ENCODE measurements around the gene BHMT2. TPM values are rescaled to one million over a fixed set of nuclear protein-coding genes. Genes with fewer than 3 reads are reported as not detected.

BHMT2 gene
- total RNA-seq, 1 experiment from 2014 or later = 0.20 TPM

DNA sequence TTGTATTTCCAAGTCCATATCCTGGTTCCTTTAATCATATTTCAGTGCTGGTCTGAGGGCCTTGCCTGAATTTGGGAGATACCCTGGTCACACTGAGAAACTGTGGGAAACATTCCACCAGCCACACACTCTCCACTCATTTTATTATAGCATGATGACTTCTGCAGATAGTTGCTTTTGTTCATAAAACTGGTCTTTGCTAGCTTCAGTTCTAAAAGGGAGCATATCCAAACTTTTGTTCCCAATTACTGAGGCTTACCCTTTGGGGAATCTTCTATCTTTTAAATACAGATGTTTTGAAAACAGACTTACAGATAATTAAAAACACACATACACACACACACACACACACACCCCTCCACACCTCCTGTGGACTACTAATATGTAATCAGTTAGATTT is 21.1 kb upstream of the BHMT2 start (continued):
- TF ChIP-seq REST (IDR thresholded peaks at IDR 0.05; ENCODE audit: low read depth) (no peak), JUND (IDR thresholded peaks at IDR 0.05) (no peak), SRF (IDR thresholded peaks at IDR 0.05; ENCODE audit: low read depth) (no peak)

- BruUV-seq (replicated peaks) = no TSS peak
- Histone ChIP-seq H3K79me2 (ENCODE audit: insufficient read depth, low read length) (no peaks in the 10 kb centered on the region), H3K36me3 (ENCODE audit: control insufficient read depth in 1 of 2, insufficient read depth in 2 of 2, low read length in 2 of 2) (no peaks in the 10 kb centered on the region), H3K4me1 (ENCODE audit: control insufficient read depth in 1 of 2, insufficient read depth in 2 of 2, low read length in 2 of 2) (no peaks in the 10 kb centered on the region), H3K4me2 (ENCODE audit: low read length) (no peak overlapping the region), H4K20me1 (ENCODE audit: insufficient read depth) (no peaks in the 10 kb centered on the region), H2AFZ (ENCODE audit: low read depth, low read length, poor library complexity, severe bottlenecking) (no peak overlapping the region), H3K27me3 (ENCODE audit: insufficient read depth, low read length) (no peaks in the 10 kb centered on the region), H3K9me2 (ENCODE audit: insufficient read depth) (no peaks in the 10 kb centered on the region), H3K27ac (ENCODE audit: low read depth, low read length) (no peak overlapping the region), H3K4me3 (replicated peaks in 1 of 2; ENCODE audit: low read depth in 1 of 2, low read length in 2 of 2) (no peak overlapping the region), H3K9ac (ENCODE audit: low read length) (no peak overlapping the region), H3K9me3 (ENCODE audit: control insufficient read depth in 1 of 2, insufficient read depth in 1 of 2, low read depth in 1 of 2, low read length in 2 of 2) (no peaks in the 10 kb centered on the region)
- ChIA-PET POLR2A (no interaction called here), CTCF (no interaction called here), RAD21 (ENCODE audit: low non-redundant PET in 1 of 2, low total read pairs in 2 of 2, uncharacterized antibody in 2 of 2, unreplicated experiment in 2 of 2) (no interaction called here)
- no peak for ATAC-seq
- intact Hi-C loops (cut with micrococcal nuclease) = no loop called here
- DNase-seq (ENCODE audit: low read depth, low spot score) = no peak
- TF ChIP-seq POLR2A (IDR thresholded peaks at IDR 0.05; ENCODE audit: borderline replicate concordance, extremely low read depth, insufficient read depth, insufficient read length) = no peak
Observed at GRCh38 chr5:79050498-79050897, 19.1 kb upstream of the BHMT2 start.

DNA sequence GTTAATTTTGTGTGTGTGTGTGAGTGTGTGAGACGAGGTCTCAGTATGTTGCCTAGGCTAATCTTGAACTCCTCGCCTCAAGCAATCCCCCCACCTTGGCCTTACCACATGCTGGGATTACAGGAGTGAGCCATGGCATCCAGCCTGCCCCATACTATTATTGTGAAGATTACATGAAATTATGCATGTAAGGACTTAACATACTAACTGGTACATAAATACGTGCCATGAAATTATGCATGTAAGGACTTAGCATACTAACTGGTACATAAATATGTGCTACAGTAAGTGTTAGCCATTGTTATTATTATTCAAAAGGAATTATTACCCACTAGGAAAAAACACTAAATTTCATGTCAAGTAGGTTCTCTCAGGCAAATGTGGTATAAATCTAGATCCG is 16.2 kb upstream of the BHMT2 start:
- DNase-seq (ENCODE audit: low read depth, low spot score) = no peak
- H3K27ac ChIP-seq (ENCODE audit: low read depth, low read length) = no peak overlapping the region
- no peaks in the 10 kb centered on the region for H3K36me3 ChIP-seq (ENCODE audit: control insufficient read depth in 1 of 2, insufficient read depth in 2 of 2, low read length in 2 of 2)
- ChIA-PET RAD21 (ENCODE audit: low non-redundant PET in 1 of 2, low total read pairs in 2 of 2, uncharacterized antibody in 2 of 2, unreplicated experiment in 2 of 2) (no interaction called here), CTCF (no interaction called here), POLR2A (no interaction called here)
- no peak for ATAC-seq
- BruUV-seq (replicated peaks) = no TSS peak
- H3K9me2 ChIP-seq (ENCODE audit: insufficient read depth) = no peaks in the 10 kb centered on the region
- H3K79me2 ChIP-seq (ENCODE audit: insufficient read depth, low read length) = no peaks in the 10 kb centered on the region
- no peaks in the 10 kb centered on the region for H3K9me3 ChIP-seq (ENCODE audit: control insufficient read depth in 1 of 2, insufficient read depth in 1 of 2, low read depth in 1 of 2, low read length in 2 of 2)
- no peaks in the 10 kb centered on the region for H4K20me1 ChIP-seq (ENCODE audit: insufficient read depth)
- H3K9ac ChIP-seq (ENCODE audit: low read length) = no peak overlapping the region
- intact Hi-C loops (cut with micrococcal nuclease) = no loop called here
- TF ChIP-seq ELF1 (IDR thresholded peaks at IDR 0.05; ENCODE audit: borderline replicate concordance, low read depth) (no peak), POLR2AphosphoS5 (IDR thresholded peaks at IDR 0.05; ENCODE audit: low read depth, low read length) (no peak), JUND (IDR thresholded peaks at IDR 0.05) (no peak), RAD21 (IDR thresholded peaks at IDR 0.05; ENCODE audit: low read depth) (no peak), SIN3A (IDR thresholded peaks at IDR 0.05; ENCODE audit: low read depth) (no peak), ZFX (IDR thresholded peaks at IDR 0.05) (no peak), REST (IDR thresholded peaks at IDR 0.05; ENCODE audit: low read depth) (no peak), CEBPB (IDR thresholded peaks at IDR 0.05; ENCODE audit: low read depth) (no peak)
- TF ChIP-seq, protein P1, sequence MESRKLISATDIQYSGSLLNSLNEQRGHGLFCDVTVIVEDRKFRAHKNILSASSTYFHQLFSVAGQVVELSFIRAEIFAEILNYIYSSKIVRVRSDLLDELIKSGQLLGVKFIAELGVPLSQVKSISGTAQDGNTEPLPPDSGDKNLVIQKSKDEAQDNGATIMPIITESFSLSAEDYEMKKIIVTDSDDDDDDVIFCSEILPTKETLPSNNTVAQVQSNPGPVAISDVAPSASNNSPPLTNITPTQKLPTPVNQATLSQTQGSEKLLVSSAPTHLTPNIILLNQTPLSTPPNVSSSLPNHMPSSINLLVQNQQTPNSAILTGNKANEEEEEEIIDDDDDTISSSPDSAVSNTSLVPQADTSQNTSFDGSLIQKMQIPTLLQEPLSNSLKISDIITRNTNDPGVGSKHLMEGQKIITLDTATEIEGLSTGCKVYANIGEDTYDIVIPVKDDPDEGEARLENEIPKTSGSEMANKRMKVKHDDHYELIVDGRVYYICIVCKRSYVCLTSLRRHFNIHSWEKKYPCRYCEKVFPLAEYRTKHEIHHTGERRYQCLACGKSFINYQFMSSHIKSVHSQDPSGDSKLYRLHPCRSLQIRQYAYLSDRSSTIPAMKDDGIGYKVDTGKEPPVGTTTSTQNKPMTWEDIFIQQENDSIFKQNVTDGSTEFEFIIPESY (IDR thresholded peaks at IDR 0.05; ENCODE audit: extremely low read depth, insufficient replicate concordance, low read length) = no peak
- H2AFZ ChIP-seq (ENCODE audit: low read depth, low read length, poor library complexity, severe bottlenecking) = no peak overlapping the region
- no peaks in the 10 kb centered on the region for H3K27me3 ChIP-seq (ENCODE audit: insufficient read depth, low read length)
- no peak overlapping the region for H3K4me2 ChIP-seq (ENCODE audit: low read length)
- H3K4me1 ChIP-seq (ENCODE audit: control insufficient read depth in 1 of 2, insufficient read depth in 2 of 2, low read length in 2 of 2) = no peaks in the 10 kb centered on the region
- no peak overlapping the region for H3K4me3 ChIP-seq (replicated peaks in 1 of 2; ENCODE audit: low read depth in 1 of 2, low read length in 2 of 2)
